Parathyroid adenoma (tissue), 2 donors: ENCODE data around the gene STAU1.

Experiments
- H2AFZ ChIP-seq: fragments of 300-600 bp; sonication (generic); one replicate; pipeline ENCODE4 v1.7.0; 2017; ENCODE audit warnings: antibody characterized with exemption, mild to moderate bottlenecking
- H3K27ac ChIP-seq: fragments of 300-600 bp; sonication (generic); one replicate; pipeline ENCODE4 v1.7.0; 2017
- H3K27me3 ChIP-seq: fragments of 300-600 bp; sonication (generic); one replicate; pipeline ENCODE4 v1.7.0; 2017; ENCODE audit warnings: low read length; ENCODE audit not compliant: control insufficient read depth, insufficient read depth
- H3K36me3 ChIP-seq: fragments of 300-600 bp; sonication (generic); one replicate; pipeline ENCODE4 v1.7.0; 2017; ENCODE audit warnings: low read length; ENCODE audit not compliant: control insufficient read depth, insufficient read depth
- H3K4me1 ChIP-seq: fragments of 300-600 bp; sonication (generic); one replicate; pipeline ENCODE4 v1.7.0; 2017; ENCODE audit warnings: control low read depth
- H3K4me2 ChIP-seq: fragments of 300-600 bp; sonication (generic); one replicate; pipeline ENCODE4 v1.7.0; 2017; ENCODE audit warnings: low read length
- H3K4me3 ChIP-seq: fragments of 300-600 bp; sonication (generic); one replicate; pipeline ENCODE4 v1.7.0; 2017; ENCODE audit warnings: low read depth, low read length
- H3K79me2 ChIP-seq: fragments of 300-600 bp; sonication (generic); one replicate; pipeline ENCODE4 v1.7.0; 2017; ENCODE audit warnings: control low read depth
- H3K9ac ChIP-seq: fragments of 300-600 bp; sonication (generic); one replicate; pipeline ENCODE4 v1.7.0; 2017; ENCODE audit warnings: mild to moderate bottlenecking
- H3K9me3 ChIP-seq: fragments of 300-600 bp; sonication (generic); one replicate; pipeline ENCODE4 v1.7.0; 2017; ENCODE audit warnings: low read length; ENCODE audit not compliant: control insufficient read depth
- CTCF ChIP-seq: fragments of 300-600 bp; sonication (generic); IDR thresholded peaks from one replicate; pipeline ENCODE4 v1.7.0; 2017; ENCODE audit warnings: antibody characterized with exemption, mild to moderate bottlenecking
- donor health status: primary hyperparathyroidism.

STAU1 gene

GRCh38 chr20:49133571-49133970, 54.6 kb downstream of the STAU1 start:
- no peak overlapping the region for H2AFZ ChIP-seq
- peaks cover 38% of the 10 kb centered on the region for H3K79me2 ChIP-seq
- TF ChIP-seq CTCF = no peak
- H3K4me3 ChIP-seq = no peak overlapping the region
- no peaks in the 10 kb centered on the region for H3K4me1 ChIP-seq
- H3K9me3 ChIP-seq = no peaks in the 10 kb centered on the region
- H3K27ac ChIP-seq = no peak overlapping the region
- no peak overlapping the region for H3K9ac ChIP-seq
- H3K36me3 ChIP-seq = no peaks in the 10 kb centered on the region
- H3K27me3 ChIP-seq = no peaks in the 10 kb centered on the region
- H3K4me2 ChIP-seq = no peak overlapping the region

GRCh38 chr20:49132995-49133478, 55.1 kb downstream of the STAU1 start:
- no peak overlapping the region for H3K9ac ChIP-seq
- TF ChIP-seq CTCF = peak; percentile 70
- no peaks in the 10 kb centered on the region for H3K4me1 ChIP-seq
- H2AFZ ChIP-seq = no peak overlapping the region
- H3K9me3 ChIP-seq = no peaks in the 10 kb centered on the region
- no peak overlapping the region for H3K4me2 ChIP-seq
- H3K27me3 ChIP-seq = no peaks in the 10 kb centered on the region
- H3K27ac ChIP-seq = no peak overlapping the region
- H3K4me3 ChIP-seq = no peak overlapping the region
- H3K36me3 ChIP-seq = no peaks in the 10 kb centered on the region
- peaks cover 35% of the 10 kb centered on the region for H3K79me2 ChIP-seq

GRCh38 chr20:49123982-49124381, 64.2 kb downstream of the STAU1 start:
- H3K4me1 ChIP-seq = peaks cover 12% of the 10 kb centered on the region
- no peak for TF ChIP-seq CTCF
- no peak overlapping the region for H2AFZ ChIP-seq
- H3K9ac ChIP-seq = no peak overlapping the region
- no peaks in the 10 kb centered on the region for H3K27me3 ChIP-seq
- H3K4me3 ChIP-seq = no peak overlapping the region
- H3K36me3 ChIP-seq = no peaks in the 10 kb centered on the region
- no peak overlapping the region for H3K27ac ChIP-seq
- H3K9me3 ChIP-seq = no peaks in the 10 kb centered on the region
- H3K4me2 ChIP-seq = no peak overlapping the region
- peaks cover 26% of the 10 kb centered on the region for H3K79me2 ChIP-seq

GRCh38 chr20:49122920-49123319, 65.2 kb downstream of the STAU1 start:
- Histone ChIP-seq H3K27me3 (no peaks in the 10 kb centered on the region), H3K9ac (no peak overlapping the region), H3K4me1 (peaks cover 22% of the 10 kb centered on the region), H3K27ac (no peak overlapping the region), H3K9me3 (no peaks in the 10 kb centered on the region), H3K4me2 (no peak overlapping the region), H3K36me3 (no peaks in the 10 kb centered on the region), H2AFZ (no peak overlapping the region), H3K4me3 (no peak overlapping the region), H3K79me2 (peaks cover 23% of the 10 kb centered on the region)
- no peak for TF ChIP-seq CTCF

GRCh38 chr20:49119988-49120387, 68.1 kb downstream of the STAU1 start:
- no peaks in the 10 kb centered on the region for H3K27me3 ChIP-seq
- peak overlapping the region; percentile 12 for H2AFZ ChIP-seq
- no peak for TF ChIP-seq CTCF
- H3K4me1 ChIP-seq = peaks cover 32% of the 10 kb centered on the region
- peak overlapping the region; percentile 31 for H3K4me3 ChIP-seq
- H3K9ac ChIP-seq = no peak overlapping the region
- no peaks in the 10 kb centered on the region for H3K9me3 ChIP-seq
- no peaks in the 10 kb centered on the region for H3K36me3 ChIP-seq
- H3K27ac ChIP-seq = peak overlapping the region; percentile 45
- H3K79me2 ChIP-seq = peaks cover 11% of the 10 kb centered on the region
- H3K4me2 ChIP-seq = peak overlapping the region; percentile 60
